Mesothelial cell of epicardium (in vitro differentiated cells): Measurements from ENCODE around the gene GRM7. TPM values are rescaled to one million over a fixed set of nuclear protein-coding genes. Genes with fewer than 3 reads are reported as not detected.

Experiments
- DNase-seq, 2 experiments: peaks; one replicate each; pipeline ENCODE4 v3.0.0; 2021; ENCODE audit warnings: low spot score in 2 of 2; ENCODE audit not compliant: unreplicated experiment in 2 of 2
- H3K27ac Mint-ChIP-seq: 2 replicates; pipeline ENCODE4 v1.8.0; 2021; ENCODE audit warnings: mixed read lengths
- H3K27me3 Mint-ChIP-seq: 2 replicates; pipeline ENCODE4 v1.8.0; 2021; ENCODE audit warnings: low read depth, mixed read lengths
- H3K36me3 Mint-ChIP-seq: 2 replicates; pipeline ENCODE4 v1.8.0; 2021; ENCODE audit warnings: mixed read lengths
- H3K4me1 Mint-ChIP-seq: 2 replicates; pipeline ENCODE4 v1.8.0; 2021; ENCODE audit warnings: mixed read lengths
- H3K4me3 Mint-ChIP-seq: 2 replicates; pipeline ENCODE4 v1.8.0; 2021; ENCODE audit warnings: mild to moderate bottlenecking, moderate library complexity, mixed read lengths
- H3K9me3 Mint-ChIP-seq: 2 replicates; pipeline ENCODE4 v1.8.0; 2021; ENCODE audit warnings: mixed read lengths
- CTCF ChIP-seq: fragments of 200-600 bp; sonication (generic); IDR thresholded peaks from one replicate; pipeline ENCODE4 v1.5.0; 2021; ENCODE audit warnings: antibody characterized with exemption; ENCODE audit not compliant: unreplicated experiment
- total RNA-seq: library from RNA; stranded (reverse); gene quantifications from 3 replicates; pipeline ENCODE4 v1.2.1, GENCODE V29; 2021

GRM7 gene
- total RNA-seq, 1 donor from 2014 or later = 0.69 TPM

- DNase-seq = no peak
- no peak overlapping the region for H3K4me3 Mint-ChIP-seq
- TF ChIP-seq CTCF = no peak
- no peaks in the 10 kb centered on the region for H3K4me1 Mint-ChIP-seq
- H3K27me3 Mint-ChIP-seq = no peaks in the 10 kb centered on the region
- no peak overlapping the region for H3K27ac Mint-ChIP-seq
- H3K36me3 Mint-ChIP-seq = no peaks in the 10 kb centered on the region
- H3K9me3 Mint-ChIP-seq = no peaks in the 10 kb centered on the region
Measured at GRCh38 chr3:7201784-7202183, 340.9 kb downstream of the GRM7 start.

- no peak overlapping the region for H3K27ac Mint-ChIP-seq
- no peak for DNase-seq
- H3K27me3 Mint-ChIP-seq = no peaks in the 10 kb centered on the region
- no peaks in the 10 kb centered on the region for H3K36me3 Mint-ChIP-seq
- H3K4me1 Mint-ChIP-seq = no peaks in the 10 kb centered on the region
- no peak overlapping the region for H3K4me3 Mint-ChIP-seq
- TF ChIP-seq CTCF = no peak
- no peaks in the 10 kb centered on the region for H3K9me3 Mint-ChIP-seq
Measured at GRCh38 chr3:7203969-7204847, 343.3 kb downstream of the GRM7 start.

GRCh38 chr3:7204848-7205156 lies 343.9 kb downstream of the GRM7 start:
- Mint-ChIP-seq H3K27me3 (no peaks in the 10 kb centered on the region), H3K27ac (no peak overlapping the region), H3K9me3 (no peaks in the 10 kb centered on the region), H3K4me1 (no peaks in the 10 kb centered on the region), H3K4me3 (no peak overlapping the region), H3K36me3 (no peaks in the 10 kb centered on the region)
- no peak for TF ChIP-seq CTCF
- no peak for DNase-seq

- H3K4me3 Mint-ChIP-seq = no peak overlapping the region
- DNase-seq = no peak
- H3K9me3 Mint-ChIP-seq = no peaks in the 10 kb centered on the region
- H3K27me3 Mint-ChIP-seq = no peaks in the 10 kb centered on the region
- no peak overlapping the region for H3K27ac Mint-ChIP-seq
- no peaks in the 10 kb centered on the region for H3K36me3 Mint-ChIP-seq
- no peaks in the 10 kb centered on the region for H3K4me1 Mint-ChIP-seq
- no peak for TF ChIP-seq CTCF
Measured at GRCh38 chr3:7205535-7205934, 344.6 kb downstream of the GRM7 start.

GRCh38 chr3:7205962-7206361 lies 345.0 kb downstream of the GRM7 start:
- no peak for DNase-seq
- Mint-ChIP-seq H3K27me3 (no peaks in the 10 kb centered on the region), H3K9me3 (no peaks in the 10 kb centered on the region), H3K36me3 (no peaks in the 10 kb centered on the region), H3K4me3 (no peak overlapping the region), H3K4me1 (no peaks in the 10 kb centered on the region), H3K27ac (no peak overlapping the region)
- no peak for TF ChIP-seq CTCF
